ENCODE results near the gene CDC37L1.

DNA sequence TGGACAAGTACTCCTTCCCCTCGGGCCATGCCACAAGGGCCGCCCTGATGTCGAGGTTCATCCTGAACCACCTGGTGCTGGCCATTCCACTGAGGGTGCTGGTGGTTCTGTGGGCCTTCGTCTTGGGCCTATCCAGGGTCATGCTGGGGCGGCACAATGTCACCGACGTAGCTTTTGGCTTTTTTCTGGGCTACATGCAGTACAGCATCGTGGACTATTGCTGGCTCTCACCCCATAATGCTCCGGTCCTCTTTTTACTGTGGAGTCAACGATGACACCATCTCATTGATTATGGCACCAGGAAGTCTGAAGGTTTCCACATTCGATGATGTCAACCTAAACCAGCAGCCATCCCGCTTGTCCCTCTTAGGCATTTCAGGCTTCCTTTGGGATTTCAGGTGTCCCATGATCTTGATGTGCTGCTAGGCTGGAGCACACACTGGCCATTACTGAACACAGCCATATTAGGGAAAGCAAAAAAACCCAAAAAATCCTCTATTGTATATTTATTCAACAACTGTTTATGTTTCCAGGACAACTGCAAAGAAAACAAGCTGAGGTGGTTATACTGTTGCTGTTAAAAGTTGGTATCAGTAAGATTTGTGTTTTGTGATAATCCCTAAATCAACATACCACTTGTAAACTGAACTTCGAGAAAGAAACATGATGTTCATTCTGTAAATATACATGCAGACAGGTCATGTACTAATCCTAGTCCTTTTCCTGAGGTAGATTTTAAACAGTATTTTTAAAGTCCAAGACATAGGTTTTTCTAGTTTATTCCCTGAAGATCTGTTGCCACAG, 16.2 kb upstream of the CDC37L1 start:
- TF ChIP-seq POLR2A (IDR thresholded peaks at IDR 0.05) = no peak
- TF ChIP-seq, protein P1, sequence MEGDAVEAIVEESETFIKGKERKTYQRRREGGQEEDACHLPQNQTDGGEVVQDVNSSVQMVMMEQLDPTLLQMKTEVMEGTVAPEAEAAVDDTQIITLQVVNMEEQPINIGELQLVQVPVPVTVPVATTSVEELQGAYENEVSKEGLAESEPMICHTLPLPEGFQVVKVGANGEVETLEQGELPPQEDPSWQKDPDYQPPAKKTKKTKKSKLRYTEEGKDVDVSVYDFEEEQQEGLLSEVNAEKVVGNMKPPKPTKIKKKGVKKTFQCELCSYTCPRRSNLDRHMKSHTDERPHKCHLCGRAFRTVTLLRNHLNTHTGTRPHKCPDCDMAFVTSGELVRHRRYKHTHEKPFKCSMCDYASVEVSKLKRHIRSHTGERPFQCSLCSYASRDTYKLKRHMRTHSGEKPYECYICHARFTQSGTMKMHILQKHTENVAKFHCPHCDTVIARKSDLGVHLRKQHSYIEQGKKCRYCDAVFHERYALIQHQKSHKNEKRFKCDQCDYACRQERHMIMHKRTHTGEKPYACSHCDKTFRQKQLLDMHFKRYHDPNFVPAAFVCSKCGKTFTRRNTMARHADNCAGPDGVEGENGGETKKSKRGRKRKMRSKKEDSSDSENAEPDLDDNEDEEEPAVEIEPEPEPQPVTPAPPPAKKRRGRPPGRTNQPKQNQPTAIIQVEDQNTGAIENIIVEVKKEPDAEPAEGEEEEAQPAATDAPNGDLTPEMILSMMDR (IDR thresholded peaks at IDR 0.05) = no peak

All from tibial nerve (tissue), 3 donors.